Lung (tissue), 12 donors: ENCODE data around the gene FAM83F. TPM values are rescaled to one million over a fixed set of nuclear protein-coding genes. Genes with fewer than 3 reads are reported as not detected.

Source experiments
- ATAC-seq: fragments of 200-7000 bp; cut with Tn5 transposase; one replicate; pipeline ENCODE4 v1.9.1; 2020; ENCODE audit warnings: moderate number of reproducible peaks; ENCODE audit not compliant: insufficient read depth, low FRiP score
- DNase-seq, 3 donors: peaks; one replicate each; pipeline ENCODE4 v3.0.0-alpha.2; 2013 to 2017
- H3K27ac ChIP-seq, 2 donors: one replicate each; pipeline ENCODE4 v1.5.1; 2013; ENCODE audit warnings: mild to moderate bottlenecking in 2 of 2, moderate library complexity in 2 of 2, control low read depth in 1 of 2, inconsistent platforms in 1 of 2, low read depth in 1 of 2, low read length in 1 of 2
- H3K27me3 ChIP-seq, 3 donors: one replicate each; pipeline ENCODE4 v1.5.1; 2013; ENCODE audit warnings: low read length in 2 of 3; ENCODE audit not compliant: control insufficient read depth in 3 of 3, insufficient read depth in 3 of 3
- H3K36me3 ChIP-seq, 4 donors: one replicate each; pipeline ENCODE4 v1.5.1; 2013; ENCODE audit warnings: low read length in 4 of 4, mild to moderate bottlenecking in 1 of 4, moderate library complexity in 1 of 4; ENCODE audit not compliant: control insufficient read depth in 4 of 4, insufficient read depth in 4 of 4
- H3K4me1 ChIP-seq, 5 donors: one replicate each; pipeline ENCODE4 v1.5.1; 2013; ENCODE audit warnings: low read length in 5 of 5, mild to moderate bottlenecking in 2 of 5, moderate library complexity in 1 of 5; ENCODE audit not compliant: control insufficient read depth in 5 of 5, insufficient read depth in 5 of 5
- H3K4me3 ChIP-seq: one replicate; pipeline ENCODE4 v1.5.1; 2013; ENCODE audit warnings: mild to moderate bottlenecking, control low read depth, moderate library complexity
- H3K9ac ChIP-seq, 2 donors: one replicate each; pipeline ENCODE4 v1.5.1; 2013; ENCODE audit warnings: low read length in 2 of 2, control low read depth in 1 of 2; ENCODE audit not compliant: insufficient read depth in 1 of 2
- H3K9me3 ChIP-seq, 4 donors: one replicate each; pipeline ENCODE4 v1.5.1; 2013; ENCODE audit warnings: low read length in 3 of 4, mild to moderate bottlenecking in 1 of 4, moderate library complexity in 1 of 4; ENCODE audit not compliant: control insufficient read depth in 4 of 4, insufficient read depth in 3 of 4
- CTCF ChIP-seq: IDR thresholded peaks from 2 replicates; pipeline ENCODE4 v1.5.1; 2012; ENCODE audit warnings: mild to moderate bottlenecking; ENCODE audit errors: control extremely low read depth, extremely low read depth
- WGBS, 2 donors: extraction: QIAGEN DNeasy Blood & Tissue Kit; methylation state at CpG; one replicate each; pipeline ENCODE4 v1.1.7; 2013; 5-methylcytosine and 5-hydroxymethylcytosine counted together
- polyA plus RNA-seq, 2 donors: library from polyadenylated mRNA; stranded (reverse); fragments of 200-250 nt; gene quantifications; one replicate each; pipeline ENCODE4 v1.2.1, GENCODE V29; 2013
- total RNA-seq, 2 donors: library from RNA; depleted of rRNA in 1 of 2; stranded (reverse); fragments of >200 nt in 1 of 2; gene quantifications; one replicate each; pipeline ENCODE4 v1.2.1, GENCODE V29; 2014 to 2021
- donor health status: control.
- donor health status: control.
- donor health status: Bipolar disorder and iron deficiency.
- donor health status: healthy.
- donor health status: DM: yes; HTN: yes; CAD: no.

Gene FAM83F
- total and polyA plus RNA-seq, 4 donors: 0.53 to 3.0 (median 0.94) TPM

GRCh38 chr22:40055143-40055883 is 60.6 kb downstream of the FAM83F start:
- no peak for ATAC-seq
- Histone ChIP-seq H3K9ac (no peak overlapping the region), H3K27ac (peak overlapping the region in 1 of 2 donors; percentile 10), H3K27me3 (no peaks in the 10 kb centered on the region), H3K4me1 (peaks cover 0 to 18% (median 0%) of the 10 kb centered on the region in 5 donors), H3K9me3 (no peaks in the 10 kb centered on the region), H3K4me3 (no peak overlapping the region), H3K36me3 (no peaks in the 10 kb centered on the region)
- WGBS, 2 donors: 52 to 61% methylated on average over 8 of the region's 8 CpGs
- no peak for DNase-seq
- no peak for TF ChIP-seq CTCF

- TF ChIP-seq CTCF: no peak
These were observed 61.4 kb downstream of the FAM83F start for GRCh38 chr22:40056154-40056553.

DNA sequence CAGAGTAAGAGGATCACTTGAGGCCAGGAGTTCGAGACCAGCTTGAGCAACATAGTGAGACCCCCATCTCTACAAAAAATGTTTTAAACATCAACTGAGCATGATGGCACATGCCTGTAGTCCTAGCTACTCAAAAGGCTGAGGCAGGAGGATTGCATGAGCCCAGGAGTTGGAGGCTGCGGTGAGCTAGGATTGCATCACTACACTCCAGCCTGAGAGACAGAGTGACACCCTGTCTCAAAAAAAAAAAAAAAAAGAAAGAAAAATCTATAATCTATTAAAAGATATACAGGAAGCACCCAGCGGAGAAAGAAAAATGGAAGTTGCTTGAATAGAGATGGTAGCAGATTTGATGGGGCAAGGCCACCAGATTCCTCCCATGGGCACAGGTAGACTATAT is 61.8 kb downstream of the FAM83F start:
- no peak for TF ChIP-seq CTCF
- WGBS, 2 donors: 79 to 87% methylated on average over 3 of the region's 3 CpGs
- H3K27ac ChIP-seq: no peak overlapping the region
- ATAC-seq (no peak), DNase-seq (no peak)
- no peak overlapping the region for H3K9ac ChIP-seq
- no peaks in the 10 kb centered on the region for H3K9me3 ChIP-seq
- peaks cover 0 to 16% (median 0%) of the 10 kb centered on the region in 5 donors for H3K4me1 ChIP-seq
- no peak overlapping the region for H3K4me3 ChIP-seq
- H3K36me3 ChIP-seq: no peaks in the 10 kb centered on the region
- H3K27me3 ChIP-seq: no peaks in the 10 kb centered on the region

More at GRCh38 chr22:40056154-40056553, 61.4 kb downstream of the FAM83F start:
- Histone ChIP-seq H3K4me1 (peaks cover 0 to 20% (median 0%) of the 10 kb centered on the region in 5 donors), H3K27ac (no peak overlapping the region), H3K27me3 (no peaks in the 10 kb centered on the region), H3K9me3 (no peaks in the 10 kb centered on the region), H3K4me3 (no peak overlapping the region), H3K9ac (no peak overlapping the region), H3K36me3 (no peaks in the 10 kb centered on the region)
- WGBS, 2 donors: 88 to 94% methylated on average over 4 of the region's 4 CpGs
- ATAC-seq (no peak), DNase-seq (no peak)
